ENCODE data around the gene GABRE. TPM values are rescaled to one million over a fixed set of nuclear protein-coding genes. Genes with fewer than 3 reads are reported as not detected.

GABRE gene
- total RNA-seq, 1 donor from 2014 or later = 33.8 TPM

DNA sequence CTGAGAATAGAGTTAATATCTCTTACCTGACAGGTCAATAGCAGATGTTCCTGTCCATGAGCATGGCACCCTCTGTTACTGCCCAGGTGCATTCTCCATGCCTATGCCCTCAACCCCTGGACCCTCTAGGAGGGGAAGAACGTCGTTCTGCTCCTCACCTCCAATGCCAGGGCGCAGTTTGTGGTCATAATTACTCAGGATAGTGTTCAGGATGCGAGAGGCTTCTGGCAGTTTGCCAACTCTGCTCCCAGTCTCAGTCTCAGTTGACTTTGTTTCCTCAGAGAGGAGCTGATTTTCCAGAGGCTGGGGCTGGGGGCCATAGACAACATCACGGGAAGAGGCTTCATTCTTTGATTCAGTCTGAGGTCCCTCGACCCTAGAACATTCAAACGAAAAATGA lies 4.4 kb downstream of the GABRE start:
- Histone ChIP-seq H3K27me3 (ENCODE audit: low read depth) (no peaks in the 10 kb centered on the region), H3K36me3 (no peaks in the 10 kb centered on the region), H3K4me3 (no peak overlapping the region), H3K9me3 (no peaks in the 10 kb centered on the region), H3K4me1 (no peaks in the 10 kb centered on the region), H3K27ac (no peak overlapping the region)
- TF ChIP-seq, protein P1, sequence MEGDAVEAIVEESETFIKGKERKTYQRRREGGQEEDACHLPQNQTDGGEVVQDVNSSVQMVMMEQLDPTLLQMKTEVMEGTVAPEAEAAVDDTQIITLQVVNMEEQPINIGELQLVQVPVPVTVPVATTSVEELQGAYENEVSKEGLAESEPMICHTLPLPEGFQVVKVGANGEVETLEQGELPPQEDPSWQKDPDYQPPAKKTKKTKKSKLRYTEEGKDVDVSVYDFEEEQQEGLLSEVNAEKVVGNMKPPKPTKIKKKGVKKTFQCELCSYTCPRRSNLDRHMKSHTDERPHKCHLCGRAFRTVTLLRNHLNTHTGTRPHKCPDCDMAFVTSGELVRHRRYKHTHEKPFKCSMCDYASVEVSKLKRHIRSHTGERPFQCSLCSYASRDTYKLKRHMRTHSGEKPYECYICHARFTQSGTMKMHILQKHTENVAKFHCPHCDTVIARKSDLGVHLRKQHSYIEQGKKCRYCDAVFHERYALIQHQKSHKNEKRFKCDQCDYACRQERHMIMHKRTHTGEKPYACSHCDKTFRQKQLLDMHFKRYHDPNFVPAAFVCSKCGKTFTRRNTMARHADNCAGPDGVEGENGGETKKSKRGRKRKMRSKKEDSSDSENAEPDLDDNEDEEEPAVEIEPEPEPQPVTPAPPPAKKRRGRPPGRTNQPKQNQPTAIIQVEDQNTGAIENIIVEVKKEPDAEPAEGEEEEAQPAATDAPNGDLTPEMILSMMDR (IDR thresholded peaks at IDR 0.05) = no peak
- DNase-seq (no peak), ATAC-seq (no peak)
- intact Hi-C loops (cut with DNase I) = no loop called here

DNA sequence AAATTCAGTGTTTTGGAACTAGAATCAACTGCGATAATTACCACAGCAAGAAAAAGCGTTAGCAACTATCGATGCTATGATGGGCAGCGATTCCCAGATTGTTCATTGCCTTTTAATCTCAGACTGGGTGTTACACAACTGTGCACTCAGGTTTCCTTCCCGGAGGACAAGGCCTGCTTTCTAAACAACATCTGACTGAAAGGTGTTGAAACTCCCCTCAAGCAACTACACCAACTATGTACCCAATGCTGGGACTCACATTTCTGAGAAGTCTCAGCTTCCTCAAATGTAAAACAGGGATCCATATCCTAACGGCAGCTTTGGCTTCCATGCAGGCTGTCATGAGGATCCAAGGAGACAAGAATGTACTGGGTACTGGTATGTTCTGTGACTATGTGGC lies 8.2 kb downstream of the GABRE start:
- DNase-seq (no peak), ATAC-seq (no peak)
- no peaks in the 10 kb centered on the region for H3K9me3 ChIP-seq
- no peak overlapping the region for H3K27ac ChIP-seq
- no peaks in the 10 kb centered on the region for H3K27me3 ChIP-seq (ENCODE audit: low read depth)
- no peak overlapping the region for H3K4me3 ChIP-seq
- H3K4me1 ChIP-seq = no peaks in the 10 kb centered on the region
- TF ChIP-seq, protein P1 (IDR thresholded peaks at IDR 0.05) = no peak
- H3K36me3 ChIP-seq = no peaks in the 10 kb centered on the region
- intact Hi-C loops (cut with DNase I) = no loop called here

DNA sequence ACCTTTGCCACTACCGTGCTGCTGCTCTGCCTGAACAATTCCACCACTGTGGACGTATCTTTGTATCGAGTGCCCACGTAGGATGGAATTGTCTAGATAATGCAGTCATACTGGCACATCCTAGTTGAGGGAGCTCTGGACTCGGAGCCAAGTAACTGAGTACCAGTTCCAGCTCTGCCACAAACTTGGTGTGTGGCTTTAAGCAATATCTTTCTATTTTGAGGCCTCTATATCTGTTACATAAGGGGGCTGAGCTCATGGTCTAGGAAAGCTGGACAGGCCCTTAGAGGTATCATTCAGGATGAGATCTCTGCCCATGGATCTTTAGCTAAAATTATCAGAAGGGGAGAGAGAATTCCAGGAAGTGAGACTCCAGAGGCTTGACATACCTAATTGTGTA lies 12.4 kb downstream of the GABRE start:
- DNase-seq (no peak), ATAC-seq (no peak)
- Histone ChIP-seq H3K4me1 (no peaks in the 10 kb centered on the region), H3K9me3 (no peaks in the 10 kb centered on the region), H3K36me3 (peaks cover 10% of the 10 kb centered on the region), H3K27ac (no peak overlapping the region), H3K27me3 (ENCODE audit: low read depth) (no peaks in the 10 kb centered on the region), H3K4me3 (no peak overlapping the region)
- intact Hi-C loops (cut with DNase I) = no loop called here
- TF ChIP-seq, protein P1 (IDR thresholded peaks at IDR 0.05) = no peak

DNA sequence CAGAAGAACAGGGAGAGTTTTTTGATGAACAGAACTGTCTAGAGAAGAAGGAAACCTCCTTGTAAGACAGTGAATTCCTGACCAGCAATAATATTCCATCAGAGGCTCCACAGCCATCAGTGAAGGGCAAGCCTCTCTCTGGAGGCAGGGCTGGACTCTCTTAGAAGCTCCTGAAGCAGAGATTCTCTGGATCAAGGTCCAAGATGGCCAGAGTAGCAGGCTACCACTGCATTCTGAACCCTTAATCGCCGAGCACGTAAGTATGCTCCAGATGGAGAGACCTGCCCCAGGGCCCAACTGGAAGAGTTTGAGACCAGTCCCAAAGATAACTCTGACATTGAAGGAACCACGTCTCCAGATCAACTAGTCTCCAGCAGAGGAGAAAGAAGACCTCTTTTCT lies 16.4 kb downstream of the GABRE start:
- ATAC-seq (no peak), DNase-seq (no peak)
- Histone ChIP-seq H3K9me3 (no peaks in the 10 kb centered on the region), H3K27me3 (ENCODE audit: low read depth) (no peaks in the 10 kb centered on the region), H3K27ac (no peak overlapping the region), H3K4me1 (no peaks in the 10 kb centered on the region), H3K4me3 (no peak overlapping the region), H3K36me3 (peaks cover 13% of the 10 kb centered on the region)
- TF ChIP-seq, protein P1 (IDR thresholded peaks at IDR 0.05) = no peak
- intact Hi-C loops (cut with DNase I) = no loop called here

DNA sequence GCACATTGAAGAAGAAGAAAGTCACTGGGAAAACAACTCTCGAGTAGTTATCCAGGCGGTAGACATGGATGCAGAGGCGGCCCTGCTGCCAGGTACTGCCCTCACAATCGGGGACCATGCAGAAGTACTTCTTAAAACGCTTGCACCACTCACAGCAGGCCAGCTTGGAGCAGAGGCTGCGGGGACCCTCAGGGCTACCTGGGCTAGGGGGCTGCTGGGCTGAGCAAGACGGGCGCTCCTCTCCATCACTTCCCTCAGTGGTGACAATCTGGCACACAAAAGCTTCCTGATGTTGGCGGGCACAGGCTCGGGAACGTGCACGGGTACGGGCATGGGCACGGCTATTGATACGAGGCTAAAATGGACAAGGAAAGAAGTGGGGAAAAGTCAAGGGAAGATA lies 19.7 kb downstream of the GABRE start:
- Histone ChIP-seq H3K27me3 (ENCODE audit: low read depth) (no peaks in the 10 kb centered on the region), H3K27ac (no peak overlapping the region), H3K4me1 (no peaks in the 10 kb centered on the region), H3K36me3 (peaks cover 13% of the 10 kb centered on the region), H3K4me3 (no peak overlapping the region), H3K9me3 (no peaks in the 10 kb centered on the region)
- DNase-seq (no peak), ATAC-seq (no peak)
- TF ChIP-seq, protein P1 (IDR thresholded peaks at IDR 0.05) = no peak
- intact Hi-C loops (cut with DNase I) = no loop called here

DNA sequence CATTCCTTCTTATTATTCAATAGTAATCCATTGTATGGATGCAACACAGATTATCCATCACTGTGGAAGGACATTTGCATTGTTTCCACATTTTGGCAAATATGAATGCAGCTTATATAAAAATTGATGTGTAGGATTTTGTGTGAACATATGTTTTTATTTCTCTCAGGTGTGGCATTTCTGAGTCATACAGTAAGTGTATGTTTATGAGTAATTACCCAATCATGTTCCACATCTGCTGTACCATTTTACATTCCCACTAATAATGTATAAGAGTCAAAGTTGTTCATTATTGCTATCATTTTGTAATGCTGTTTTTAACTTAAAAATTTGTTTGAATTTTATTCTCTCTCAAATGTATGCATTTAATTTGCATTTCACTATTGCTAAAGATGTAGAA lies 36.3 kb downstream of the GABRE start:
- TF ChIP-seq, protein P1 (IDR thresholded peaks at IDR 0.05) = no peak
- H3K9me3 ChIP-seq = no peaks in the 10 kb centered on the region
- no peaks in the 10 kb centered on the region for H3K36me3 ChIP-seq
- no peak overlapping the region for H3K4me3 ChIP-seq
- H3K27ac ChIP-seq = no peak overlapping the region
- no peak for DNase-seq
- intact Hi-C loops (cut with DNase I) = no loop called here
- H3K4me1 ChIP-seq = no peaks in the 10 kb centered on the region
- no peaks in the 10 kb centered on the region for H3K27me3 ChIP-seq (ENCODE audit: low read depth)
- no peak for ATAC-seq
